Spleen (tissue), 7 donors: ENCODE results near the gene PAFAH2.

ENCODE experiments used
- CTCF ChIP-seq, 11 experiments: fragments of 200-600 bp in 7 of 11; fragments of 450-650 bp in 4 of 11; sonication (generic) in 4 of 11; IDR thresholded peaks in 8 of 11; conservative IDR thresholded peaks in 3 of 11; 1 replicate in 7 of 11; 2 replicates in 4 of 11; pipeline versions ENCODE4 v1.4.0 to v1.8.0; 2016 to 2021; ENCODE audit warnings: antibody characterized with exemption in 11 of 11, inconsistent platforms in 4 of 11, mild to moderate bottlenecking in 1 of 11
- POLR2A ChIP-seq, 3 donors: fragments of 450-650 bp; IDR thresholded peaks; one replicate each; pipeline ENCODE4 v1.5.1; 2017; ENCODE audit warnings: antibody characterized with exemption in 3 of 3, mild to moderate bottlenecking in 1 of 3
- POLR2AphosphoS5 ChIP-seq, 3 donors: sonication (generic); formaldehyde crosslinking; IDR thresholded peaks; one replicate each; pipeline ENCODE4 v1.5.1; 2017; ENCODE audit warnings: antibody characterized with exemption in 3 of 3
- donor health status: DM: no; HTN: no; CAD: no; lungs with moderate emphysema.
- donor health status: DM: no; HTN: no; CAD: no.
- donor health status: DM: no; HTN: no; CAD: no.

GRCh38 chr1:26023826-26024225, 26.0 kb upstream of the PAFAH2 start:
- TF ChIP-seq CTCF (IDR thresholded peaks at IDR 0.05 in 8 of 11, conservative IDR thresholded peaks at IDR 0.05 in 3 of 11): no peak
- TF ChIP-seq POLR2A (IDR thresholded peaks at IDR 0.05): no peak
- no peak for TF ChIP-seq POLR2AphosphoS5 (IDR thresholded peaks at IDR 0.05)
